ENCODE results near the gene MCOLN1. TPM values are rescaled to one million over a fixed set of nuclear protein-coding genes. Genes with fewer than 3 reads are reported as not detected.

The MCOLN1 gene
- total and polyA plus RNA-seq, 4 donors, result 10.9 to 17.0 (median 13.7) TPM

DNA sequence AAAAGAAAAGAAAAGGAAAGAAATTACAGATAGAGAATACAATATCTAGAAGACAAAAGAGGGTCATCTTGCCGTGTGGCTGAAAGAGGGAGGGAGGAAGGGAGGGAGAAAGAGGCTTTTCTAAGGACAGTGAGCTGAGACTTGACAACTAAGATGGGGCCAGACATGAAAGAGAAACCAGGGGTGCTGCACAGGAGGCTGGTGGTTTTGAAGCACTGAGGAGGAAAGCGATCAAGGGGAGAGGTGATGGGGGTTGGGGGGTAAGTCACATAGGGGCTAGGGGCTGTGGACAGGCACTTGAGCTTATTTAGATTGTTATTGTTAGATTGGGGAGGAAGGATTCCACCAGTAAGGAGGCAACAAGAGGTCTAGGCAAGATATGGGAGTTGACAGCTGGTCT is 30.4 kb downstream of the MCOLN1 start:
- 93% methylated on average over 2 of the region's 2 CpGs for WGBS
- Histone ChIP-seq H3K9ac (ENCODE audit: low read depth in 1 of 2, low read length in 2 of 2) (no peak overlapping the region), H3K27ac (ENCODE audit: low read depth in 1 of 2, low read length in 2 of 2) (no peak overlapping the region), H3K27me3 (ENCODE audit: control insufficient read depth in 4 of 4, insufficient read depth in 4 of 4, low read length in 3 of 4) (no peaks in the 10 kb centered on the region), H3K36me3 (ENCODE audit: control insufficient read depth in 4 of 4, insufficient read depth in 3 of 4, low read depth in 1 of 4, low read length in 3 of 4) (peaks cover 11 to 30% (median 14%) of the 10 kb centered on the region in 4 donors), H3K4me3 (ENCODE audit: low read depth in 1 of 3, low read length in 3 of 3) (no peak overlapping the region), H3K4me1 (ENCODE audit: control insufficient read depth in 4 of 4, insufficient read depth in 4 of 4, low read length in 3 of 4) (peaks cover 0 to 6% (median 2%) of the 10 kb centered on the region in 4 donors), H3K9me3 (ENCODE audit: control insufficient read depth in 4 of 4, low read length in 3 of 4) (no peaks in the 10 kb centered on the region)
- TF ChIP-seq, protein P1, sequence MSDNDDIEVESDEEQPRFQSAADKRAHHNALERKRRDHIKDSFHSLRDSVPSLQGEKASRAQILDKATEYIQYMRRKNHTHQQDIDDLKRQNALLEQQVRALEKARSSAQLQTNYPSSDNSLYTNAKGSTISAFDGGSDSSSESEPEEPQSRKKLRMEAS (IDR thresholded peaks at IDR 0.05), result no peak
- TF ChIP-seq YY1 (IDR thresholded peaks at IDR 0.05), result no peak
- no peak for TF ChIP-seq FOXA1 (IDR thresholded peaks at IDR 0.05)
- TF ChIP-seq NR2F2 (IDR thresholded peaks at IDR 0.05), result no peak
- TF ChIP-seq FOXA2 (IDR thresholded peaks at IDR 0.05), result no peak
- TF ChIP-seq HNF4G (IDR thresholded peaks at IDR 0.05), result no peak
- TF ChIP-seq HNF4A (conservative IDR thresholded peaks at IDR 0.05), result no peak
- TF ChIP-seq GABPA (IDR thresholded peaks at IDR 0.05 in 1 of 2, conservative IDR thresholded peaks at IDR 0.05 in 1 of 2), result no peak
- TF ChIP-seq JUND (IDR thresholded peaks at IDR 0.05), result no peak
- TF ChIP-seq, protein P2, sequence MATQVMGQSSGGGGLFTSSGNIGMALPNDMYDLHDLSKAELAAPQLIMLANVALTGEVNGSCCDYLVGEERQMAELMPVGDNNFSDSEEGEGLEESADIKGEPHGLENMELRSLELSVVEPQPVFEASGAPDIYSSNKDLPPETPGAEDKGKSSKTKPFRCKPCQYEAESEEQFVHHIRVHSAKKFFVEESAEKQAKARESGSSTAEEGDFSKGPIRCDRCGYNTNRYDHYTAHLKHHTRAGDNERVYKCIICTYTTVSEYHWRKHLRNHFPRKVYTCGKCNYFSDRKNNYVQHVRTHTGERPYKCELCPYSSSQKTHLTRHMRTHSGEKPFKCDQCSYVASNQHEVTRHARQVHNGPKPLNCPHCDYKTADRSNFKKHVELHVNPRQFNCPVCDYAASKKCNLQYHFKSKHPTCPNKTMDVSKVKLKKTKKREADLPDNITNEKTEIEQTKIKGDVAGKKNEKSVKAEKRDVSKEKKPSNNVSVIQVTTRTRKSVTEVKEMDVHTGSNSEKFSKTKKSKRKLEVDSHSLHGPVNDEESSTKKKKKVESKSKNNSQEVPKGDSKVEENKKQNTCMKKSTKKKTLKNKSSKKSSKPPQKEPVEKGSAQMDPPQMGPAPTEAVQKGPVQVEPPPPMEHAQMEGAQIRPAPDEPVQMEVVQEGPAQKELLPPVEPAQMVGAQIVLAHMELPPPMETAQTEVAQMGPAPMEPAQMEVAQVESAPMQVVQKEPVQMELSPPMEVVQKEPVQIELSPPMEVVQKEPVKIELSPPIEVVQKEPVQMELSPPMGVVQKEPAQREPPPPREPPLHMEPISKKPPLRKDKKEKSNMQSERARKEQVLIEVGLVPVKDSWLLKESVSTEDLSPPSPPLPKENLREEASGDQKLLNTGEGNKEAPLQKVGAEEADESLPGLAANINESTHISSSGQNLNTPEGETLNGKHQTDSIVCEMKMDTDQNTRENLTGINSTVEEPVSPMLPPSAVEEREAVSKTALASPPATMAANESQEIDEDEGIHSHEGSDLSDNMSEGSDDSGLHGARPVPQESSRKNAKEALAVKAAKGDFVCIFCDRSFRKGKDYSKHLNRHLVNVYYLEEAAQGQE (IDR thresholded peaks at IDR 0.05), result no peak
- TF ChIP-seq SP1 (IDR thresholded peaks at IDR 0.05), result no peak
- no peak for TF ChIP-seq TAF1 (conservative IDR thresholded peaks at IDR 0.05)
- TF ChIP-seq, protein P3, sequence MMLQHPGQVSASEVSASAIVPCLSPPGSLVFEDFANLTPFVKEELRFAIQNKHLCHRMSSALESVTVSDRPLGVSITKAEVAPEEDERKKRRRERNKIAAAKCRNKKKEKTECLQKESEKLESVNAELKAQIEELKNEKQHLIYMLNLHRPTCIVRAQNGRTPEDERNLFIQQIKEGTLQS (IDR thresholded peaks at IDR 0.05), result no peak
- TF ChIP-seq, protein P4, sequence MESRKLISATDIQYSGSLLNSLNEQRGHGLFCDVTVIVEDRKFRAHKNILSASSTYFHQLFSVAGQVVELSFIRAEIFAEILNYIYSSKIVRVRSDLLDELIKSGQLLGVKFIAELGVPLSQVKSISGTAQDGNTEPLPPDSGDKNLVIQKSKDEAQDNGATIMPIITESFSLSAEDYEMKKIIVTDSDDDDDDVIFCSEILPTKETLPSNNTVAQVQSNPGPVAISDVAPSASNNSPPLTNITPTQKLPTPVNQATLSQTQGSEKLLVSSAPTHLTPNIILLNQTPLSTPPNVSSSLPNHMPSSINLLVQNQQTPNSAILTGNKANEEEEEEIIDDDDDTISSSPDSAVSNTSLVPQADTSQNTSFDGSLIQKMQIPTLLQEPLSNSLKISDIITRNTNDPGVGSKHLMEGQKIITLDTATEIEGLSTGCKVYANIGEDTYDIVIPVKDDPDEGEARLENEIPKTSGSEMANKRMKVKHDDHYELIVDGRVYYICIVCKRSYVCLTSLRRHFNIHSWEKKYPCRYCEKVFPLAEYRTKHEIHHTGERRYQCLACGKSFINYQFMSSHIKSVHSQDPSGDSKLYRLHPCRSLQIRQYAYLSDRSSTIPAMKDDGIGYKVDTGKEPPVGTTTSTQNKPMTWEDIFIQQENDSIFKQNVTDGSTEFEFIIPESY (IDR thresholded peaks at IDR 0.05), result no peak
- no peak for TF ChIP-seq RAD21 (IDR thresholded peaks at IDR 0.05)
- TF ChIP-seq EGR1 (IDR thresholded peaks at IDR 0.05; ENCODE audit: low read depth in 2 of 2), result no peak
- no peak for DNase-seq (ENCODE audit: low spot score)

DNA sequence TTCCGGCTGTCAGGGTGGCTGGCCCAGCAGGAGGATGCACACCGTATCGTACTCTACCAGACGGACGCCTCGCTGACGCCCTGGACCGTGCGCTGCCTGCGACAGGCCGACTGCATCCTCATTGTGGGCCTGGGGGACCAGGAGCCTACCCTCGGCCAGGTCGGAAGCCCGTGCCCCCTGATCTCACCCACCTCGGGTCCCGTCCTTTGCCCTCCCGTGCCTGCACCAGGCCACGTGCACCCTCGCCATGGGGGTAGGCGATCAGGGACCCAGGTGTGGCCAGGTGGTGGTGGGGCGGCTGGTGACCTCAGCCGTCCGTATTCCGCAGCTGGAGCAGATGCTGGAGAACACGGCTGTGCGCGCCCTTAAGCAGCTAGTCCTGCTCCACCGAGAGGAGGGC is 32.1 kb downstream of the MCOLN1 start:
- Histone ChIP-seq H3K4me3 (ENCODE audit: low read depth in 1 of 3, low read length in 3 of 3) (no peak overlapping the region), H3K9me3 (ENCODE audit: control insufficient read depth in 4 of 4, low read length in 3 of 4) (no peaks in the 10 kb centered on the region), H3K9ac (ENCODE audit: low read depth in 1 of 2, low read length in 2 of 2) (no peak overlapping the region), H3K36me3 (ENCODE audit: control insufficient read depth in 4 of 4, insufficient read depth in 3 of 4, low read depth in 1 of 4, low read length in 3 of 4) (peaks cover 11 to 45% (median 27%) of the 10 kb centered on the region in 4 donors), H3K27me3 (ENCODE audit: control insufficient read depth in 4 of 4, insufficient read depth in 4 of 4, low read length in 3 of 4) (no peaks in the 10 kb centered on the region), H3K4me1 (ENCODE audit: control insufficient read depth in 4 of 4, insufficient read depth in 4 of 4, low read length in 3 of 4) (peaks cover 0 to 6% (median 2%) of the 10 kb centered on the region in 4 donors), H3K27ac (ENCODE audit: low read depth in 1 of 2, low read length in 2 of 2) (no peak overlapping the region)
- no peak for DNase-seq (ENCODE audit: low spot score)
- WGBS, result 95% methylated on average over 28 of the region's 28 CpGs
- TF ChIP-seq, protein P1 (IDR thresholded peaks at IDR 0.05), result no peak
- TF ChIP-seq HNF4G (IDR thresholded peaks at IDR 0.05) (no peak), RXRA (IDR thresholded peaks at IDR 0.05) (no peak), YY1 (IDR thresholded peaks at IDR 0.05) (no peak), RAD21 (IDR thresholded peaks at IDR 0.05) (no peak), NR2F2 (IDR thresholded peaks at IDR 0.05) (no peak)
- TF ChIP-seq, protein P3 (IDR thresholded peaks at IDR 0.05), result no peak
- TF ChIP-seq, protein P5, sequence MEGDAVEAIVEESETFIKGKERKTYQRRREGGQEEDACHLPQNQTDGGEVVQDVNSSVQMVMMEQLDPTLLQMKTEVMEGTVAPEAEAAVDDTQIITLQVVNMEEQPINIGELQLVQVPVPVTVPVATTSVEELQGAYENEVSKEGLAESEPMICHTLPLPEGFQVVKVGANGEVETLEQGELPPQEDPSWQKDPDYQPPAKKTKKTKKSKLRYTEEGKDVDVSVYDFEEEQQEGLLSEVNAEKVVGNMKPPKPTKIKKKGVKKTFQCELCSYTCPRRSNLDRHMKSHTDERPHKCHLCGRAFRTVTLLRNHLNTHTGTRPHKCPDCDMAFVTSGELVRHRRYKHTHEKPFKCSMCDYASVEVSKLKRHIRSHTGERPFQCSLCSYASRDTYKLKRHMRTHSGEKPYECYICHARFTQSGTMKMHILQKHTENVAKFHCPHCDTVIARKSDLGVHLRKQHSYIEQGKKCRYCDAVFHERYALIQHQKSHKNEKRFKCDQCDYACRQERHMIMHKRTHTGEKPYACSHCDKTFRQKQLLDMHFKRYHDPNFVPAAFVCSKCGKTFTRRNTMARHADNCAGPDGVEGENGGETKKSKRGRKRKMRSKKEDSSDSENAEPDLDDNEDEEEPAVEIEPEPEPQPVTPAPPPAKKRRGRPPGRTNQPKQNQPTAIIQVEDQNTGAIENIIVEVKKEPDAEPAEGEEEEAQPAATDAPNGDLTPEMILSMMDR (IDR thresholded peaks at IDR 0.05; ENCODE audit: low read depth, low read length, missing input control), result no peak
- TF ChIP-seq, protein P2 (IDR thresholded peaks at IDR 0.05), result no peak
- TF ChIP-seq, protein P4 (IDR thresholded peaks at IDR 0.05), result no peak

Data from liver (tissue), 9 donors.